ENCODE results near the gene SHB.

GRCh38 chr9:38089387-38090165, 20.5 kb upstream of the SHB start:
- TF ChIP-seq, protein P1, sequence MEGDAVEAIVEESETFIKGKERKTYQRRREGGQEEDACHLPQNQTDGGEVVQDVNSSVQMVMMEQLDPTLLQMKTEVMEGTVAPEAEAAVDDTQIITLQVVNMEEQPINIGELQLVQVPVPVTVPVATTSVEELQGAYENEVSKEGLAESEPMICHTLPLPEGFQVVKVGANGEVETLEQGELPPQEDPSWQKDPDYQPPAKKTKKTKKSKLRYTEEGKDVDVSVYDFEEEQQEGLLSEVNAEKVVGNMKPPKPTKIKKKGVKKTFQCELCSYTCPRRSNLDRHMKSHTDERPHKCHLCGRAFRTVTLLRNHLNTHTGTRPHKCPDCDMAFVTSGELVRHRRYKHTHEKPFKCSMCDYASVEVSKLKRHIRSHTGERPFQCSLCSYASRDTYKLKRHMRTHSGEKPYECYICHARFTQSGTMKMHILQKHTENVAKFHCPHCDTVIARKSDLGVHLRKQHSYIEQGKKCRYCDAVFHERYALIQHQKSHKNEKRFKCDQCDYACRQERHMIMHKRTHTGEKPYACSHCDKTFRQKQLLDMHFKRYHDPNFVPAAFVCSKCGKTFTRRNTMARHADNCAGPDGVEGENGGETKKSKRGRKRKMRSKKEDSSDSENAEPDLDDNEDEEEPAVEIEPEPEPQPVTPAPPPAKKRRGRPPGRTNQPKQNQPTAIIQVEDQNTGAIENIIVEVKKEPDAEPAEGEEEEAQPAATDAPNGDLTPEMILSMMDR (IDR thresholded peaks at IDR 0.05), result no peak
- TF ChIP-seq POLR2A (IDR thresholded peaks at IDR 0.05), result no peak

Data from body of pancreas (tissue), 4 donors.